Astrocyte of the cerebellum (primary cell): Measurements from ENCODE around the gene UPF2.

ENCODE experiments used
- DNase-seq: peaks from one replicate; pipeline ENCODE4 v3.0.0-alpha.2; 2011; ENCODE audit warnings: low read depth
- H3K4me3 ChIP-seq: 2 replicates; pipeline ENCODE4 v1.5.1; 2011; ENCODE audit warnings: mild to moderate bottlenecking, low read depth, low read length, moderate library complexity
- in situ Hi-C: cut with HindIII; loops from 2 replicates; pipeline ENCODE4 v1.10.0; 2017; ENCODE audit warnings: low sequenced_read_pairs
- TF ChIP-seq, protein P1 (sequence below): IDR thresholded peaks from 2 replicates; pipeline ENCODE4 v1.5.1; 2012; ENCODE audit warnings: low read length, low read depth, moderate library complexity, mild to moderate bottlenecking; ENCODE audit errors: missing control alignments

UPF2 gene

DNA sequence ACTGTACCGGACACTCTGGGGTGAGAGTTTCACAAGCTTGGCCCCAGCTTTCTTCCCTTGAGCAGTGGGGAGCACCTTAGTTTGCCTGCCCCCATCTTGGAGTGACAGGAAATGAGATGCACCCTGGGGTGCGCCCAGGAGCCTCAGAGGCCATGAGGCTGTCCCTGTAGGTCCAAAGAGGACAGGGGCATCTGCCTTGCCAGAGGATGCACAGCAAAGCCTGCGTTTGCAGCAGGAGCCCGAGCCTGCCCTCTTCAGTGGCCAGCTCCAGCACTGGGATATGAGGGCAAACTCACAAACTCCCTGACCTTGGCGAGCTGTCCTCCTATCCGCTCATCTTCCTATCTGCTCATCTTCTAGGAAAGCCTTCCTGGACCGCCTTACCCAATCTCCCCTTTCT, 140.0 kb downstream of the UPF2 start:
- TF ChIP-seq, protein P1, sequence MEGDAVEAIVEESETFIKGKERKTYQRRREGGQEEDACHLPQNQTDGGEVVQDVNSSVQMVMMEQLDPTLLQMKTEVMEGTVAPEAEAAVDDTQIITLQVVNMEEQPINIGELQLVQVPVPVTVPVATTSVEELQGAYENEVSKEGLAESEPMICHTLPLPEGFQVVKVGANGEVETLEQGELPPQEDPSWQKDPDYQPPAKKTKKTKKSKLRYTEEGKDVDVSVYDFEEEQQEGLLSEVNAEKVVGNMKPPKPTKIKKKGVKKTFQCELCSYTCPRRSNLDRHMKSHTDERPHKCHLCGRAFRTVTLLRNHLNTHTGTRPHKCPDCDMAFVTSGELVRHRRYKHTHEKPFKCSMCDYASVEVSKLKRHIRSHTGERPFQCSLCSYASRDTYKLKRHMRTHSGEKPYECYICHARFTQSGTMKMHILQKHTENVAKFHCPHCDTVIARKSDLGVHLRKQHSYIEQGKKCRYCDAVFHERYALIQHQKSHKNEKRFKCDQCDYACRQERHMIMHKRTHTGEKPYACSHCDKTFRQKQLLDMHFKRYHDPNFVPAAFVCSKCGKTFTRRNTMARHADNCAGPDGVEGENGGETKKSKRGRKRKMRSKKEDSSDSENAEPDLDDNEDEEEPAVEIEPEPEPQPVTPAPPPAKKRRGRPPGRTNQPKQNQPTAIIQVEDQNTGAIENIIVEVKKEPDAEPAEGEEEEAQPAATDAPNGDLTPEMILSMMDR: no peak
- in situ Hi-C loops: no loop called here
- no peak for DNase-seq
- no peak overlapping the region for H3K4me3 ChIP-seq

DNA sequence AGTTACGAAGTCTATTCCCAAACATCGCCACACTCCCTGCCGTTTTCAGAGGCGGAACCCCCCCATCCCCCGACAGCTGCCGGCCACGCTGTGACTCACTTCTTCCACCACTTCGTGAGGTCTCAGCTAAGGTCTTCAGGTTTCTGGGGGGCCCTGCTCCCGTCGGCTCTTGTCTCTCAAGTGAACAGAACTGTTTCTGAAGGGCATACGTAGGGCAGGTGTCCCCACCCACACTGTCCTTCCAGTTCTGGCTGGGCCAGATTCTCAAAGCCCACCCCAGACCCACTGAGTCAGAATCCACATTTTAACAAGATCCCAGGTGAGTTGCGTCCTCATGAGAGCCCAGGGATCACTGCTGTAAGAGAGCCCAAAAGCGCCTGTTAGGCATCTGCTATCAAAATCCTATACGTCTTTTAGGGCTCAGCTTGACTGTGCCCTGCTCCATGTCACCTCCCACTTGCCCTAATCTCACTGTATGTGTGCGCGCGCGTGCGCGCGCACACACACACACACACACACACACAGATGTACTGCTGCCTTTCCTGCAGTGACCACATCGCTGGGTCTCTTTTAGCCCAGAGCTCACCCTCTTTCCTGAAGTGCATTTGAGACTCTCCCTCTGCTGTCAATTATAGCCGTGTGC, 140.7 kb downstream of the UPF2 start:
- TF ChIP-seq, protein P1: no peak
- in situ Hi-C loops: no loop called here
- H3K4me3 ChIP-seq: no peak overlapping the region
- DNase-seq: no peak

DNA sequence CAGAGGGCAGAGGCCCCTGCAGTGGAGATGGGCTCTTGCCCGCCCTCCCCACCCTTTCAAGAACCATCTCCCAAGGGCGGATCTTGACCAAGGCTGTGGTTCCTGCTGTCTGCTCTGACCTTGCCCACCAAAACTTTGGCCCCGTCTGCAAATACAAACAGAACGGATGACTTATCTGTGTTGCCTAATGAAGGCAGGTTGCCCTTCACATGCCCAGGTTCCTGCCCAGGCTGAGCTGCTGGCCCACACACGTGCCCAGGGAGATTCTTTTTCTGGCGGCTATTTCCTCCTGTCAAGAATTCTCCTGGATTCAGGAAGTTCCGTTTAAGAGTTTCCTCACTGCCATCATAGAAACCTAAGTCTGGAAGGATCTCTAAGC, 141.2 kb downstream of the UPF2 start:
- in situ Hi-C loops: no loop called here

GRCh38 chr10:11901036-11901301, 141.6 kb downstream of the UPF2 start:
- H3K4me3 ChIP-seq: no peak overlapping the region
- TF ChIP-seq, protein P1: no peak
- no peak for DNase-seq
- in situ Hi-C loops: no loop called here

More for the DNA sequence above, 141.2 kb downstream of the UPF2 start:
- TF ChIP-seq, protein P1: no peak
- H3K4me3 ChIP-seq: no peak overlapping the region
- DNase-seq: no peak

DNA sequence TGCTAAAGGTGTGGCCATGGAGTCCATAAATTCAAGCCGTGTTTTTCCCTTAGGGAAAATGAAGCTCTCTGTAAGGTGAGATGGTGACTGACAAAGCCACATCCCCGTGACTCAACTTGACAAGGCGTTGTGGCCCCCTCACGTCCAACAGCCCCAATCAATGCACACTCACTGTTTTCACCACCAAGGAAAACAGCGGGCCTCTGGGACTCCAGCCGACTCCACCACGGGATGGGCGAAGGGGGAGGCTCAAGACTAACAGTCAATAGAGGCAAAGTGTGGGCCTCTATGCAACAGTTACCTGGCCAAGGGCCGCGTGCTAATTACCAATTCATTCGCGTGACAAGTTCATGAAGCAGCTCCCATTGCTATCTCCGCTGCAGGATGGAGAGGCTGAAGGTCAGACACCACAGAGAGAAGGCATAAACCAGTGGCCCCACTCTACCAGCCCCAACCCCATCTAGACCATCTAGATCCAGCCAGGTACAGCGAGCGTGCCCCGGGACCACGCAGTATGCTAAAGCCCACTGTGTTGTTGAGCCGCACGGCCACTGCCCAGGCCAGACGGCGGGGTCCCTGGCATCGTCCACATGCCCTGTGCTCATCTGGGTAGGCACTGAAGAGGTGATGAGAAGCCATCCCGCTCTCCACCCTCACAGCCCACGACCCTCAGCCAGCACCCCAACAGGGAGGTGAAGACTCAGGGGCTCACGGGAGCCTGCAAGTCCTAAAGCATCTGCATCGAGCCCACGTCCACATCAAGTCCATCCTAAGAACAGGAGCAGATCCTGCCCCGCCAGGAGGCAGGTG, 143.3 kb downstream of the UPF2 start:
- TF ChIP-seq, protein P1: no peak
- in situ Hi-C loops: no loop called here
- H3K4me3 ChIP-seq: no peak overlapping the region
- no peak for DNase-seq

DNA sequence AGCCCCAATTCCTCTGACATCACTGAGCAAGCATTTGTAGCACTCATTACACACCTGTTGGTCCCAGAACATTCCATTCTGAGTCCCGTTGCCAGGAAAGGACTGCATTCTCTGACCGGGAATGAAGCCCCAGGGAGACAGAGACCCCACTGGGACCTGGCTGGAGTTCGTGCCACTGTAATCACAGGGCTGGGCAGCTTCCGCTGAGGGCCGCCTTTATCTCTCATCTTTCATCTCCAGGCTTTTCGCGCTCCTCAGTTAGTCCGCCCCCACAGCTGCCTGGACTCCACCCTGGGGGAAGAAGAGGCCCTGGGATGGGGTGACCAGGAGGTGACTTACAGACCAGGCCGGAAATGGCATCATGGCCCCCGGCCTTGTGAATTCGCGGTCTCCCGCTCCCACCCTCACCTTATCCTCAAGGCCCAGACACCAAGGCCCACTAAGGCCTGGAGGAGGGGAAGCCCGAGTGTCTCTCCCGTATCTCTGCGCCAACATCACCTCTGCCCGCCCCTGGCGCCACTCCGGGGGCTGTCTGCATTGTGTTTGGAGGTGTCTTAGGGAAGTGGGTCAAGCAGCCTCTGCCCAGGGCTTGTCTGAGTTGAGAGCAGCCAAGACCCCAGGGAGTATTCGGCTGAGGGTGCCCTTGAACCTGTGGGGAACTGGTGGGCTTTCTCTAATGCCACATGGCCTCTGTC, 144.1 kb downstream of the UPF2 start:
- peak; percentile 12 for DNase-seq
- TF ChIP-seq, protein P1: no peak
- no peak overlapping the region for H3K4me3 ChIP-seq
- in situ Hi-C loops: no loop called here
